Measurements from ENCODE around the gene SUN2.
A peak's percentile ranks its signal among the peaks of the same experiment; 100 is the strongest.

The SUN2 gene

DNA sequence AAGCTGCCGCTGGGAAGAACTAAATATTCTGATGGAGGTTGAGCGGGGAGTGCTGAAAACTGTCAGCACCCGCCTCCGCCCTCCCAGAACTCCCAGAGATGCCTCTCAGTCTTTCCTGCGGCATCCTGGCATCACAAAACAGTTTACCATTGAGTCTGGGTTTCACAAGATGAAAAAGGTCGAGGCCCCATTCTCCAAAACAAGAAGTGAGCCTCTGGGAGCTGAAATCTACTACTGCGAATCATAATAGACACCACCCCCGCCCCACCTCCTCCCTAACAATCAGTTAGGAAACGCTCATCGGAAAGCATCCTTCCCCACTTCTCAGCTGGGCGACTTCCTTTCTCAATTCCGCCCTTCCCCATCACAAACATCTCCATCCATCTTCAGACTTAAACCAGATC lies 1.0 kb downstream of the SUN2 start:
- no peak for DNase-seq (ENCODE audit: low read depth)
- TF ChIP-seq, protein P1, sequence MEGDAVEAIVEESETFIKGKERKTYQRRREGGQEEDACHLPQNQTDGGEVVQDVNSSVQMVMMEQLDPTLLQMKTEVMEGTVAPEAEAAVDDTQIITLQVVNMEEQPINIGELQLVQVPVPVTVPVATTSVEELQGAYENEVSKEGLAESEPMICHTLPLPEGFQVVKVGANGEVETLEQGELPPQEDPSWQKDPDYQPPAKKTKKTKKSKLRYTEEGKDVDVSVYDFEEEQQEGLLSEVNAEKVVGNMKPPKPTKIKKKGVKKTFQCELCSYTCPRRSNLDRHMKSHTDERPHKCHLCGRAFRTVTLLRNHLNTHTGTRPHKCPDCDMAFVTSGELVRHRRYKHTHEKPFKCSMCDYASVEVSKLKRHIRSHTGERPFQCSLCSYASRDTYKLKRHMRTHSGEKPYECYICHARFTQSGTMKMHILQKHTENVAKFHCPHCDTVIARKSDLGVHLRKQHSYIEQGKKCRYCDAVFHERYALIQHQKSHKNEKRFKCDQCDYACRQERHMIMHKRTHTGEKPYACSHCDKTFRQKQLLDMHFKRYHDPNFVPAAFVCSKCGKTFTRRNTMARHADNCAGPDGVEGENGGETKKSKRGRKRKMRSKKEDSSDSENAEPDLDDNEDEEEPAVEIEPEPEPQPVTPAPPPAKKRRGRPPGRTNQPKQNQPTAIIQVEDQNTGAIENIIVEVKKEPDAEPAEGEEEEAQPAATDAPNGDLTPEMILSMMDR (IDR thresholded peaks at IDR 0.05; ENCODE audit: low read depth, low read length, missing control alignments): no peak
- peak overlapping the region; percentile 86 for H3K4me3 ChIP-seq (ENCODE audit: low read depth, low read length)

DNA sequence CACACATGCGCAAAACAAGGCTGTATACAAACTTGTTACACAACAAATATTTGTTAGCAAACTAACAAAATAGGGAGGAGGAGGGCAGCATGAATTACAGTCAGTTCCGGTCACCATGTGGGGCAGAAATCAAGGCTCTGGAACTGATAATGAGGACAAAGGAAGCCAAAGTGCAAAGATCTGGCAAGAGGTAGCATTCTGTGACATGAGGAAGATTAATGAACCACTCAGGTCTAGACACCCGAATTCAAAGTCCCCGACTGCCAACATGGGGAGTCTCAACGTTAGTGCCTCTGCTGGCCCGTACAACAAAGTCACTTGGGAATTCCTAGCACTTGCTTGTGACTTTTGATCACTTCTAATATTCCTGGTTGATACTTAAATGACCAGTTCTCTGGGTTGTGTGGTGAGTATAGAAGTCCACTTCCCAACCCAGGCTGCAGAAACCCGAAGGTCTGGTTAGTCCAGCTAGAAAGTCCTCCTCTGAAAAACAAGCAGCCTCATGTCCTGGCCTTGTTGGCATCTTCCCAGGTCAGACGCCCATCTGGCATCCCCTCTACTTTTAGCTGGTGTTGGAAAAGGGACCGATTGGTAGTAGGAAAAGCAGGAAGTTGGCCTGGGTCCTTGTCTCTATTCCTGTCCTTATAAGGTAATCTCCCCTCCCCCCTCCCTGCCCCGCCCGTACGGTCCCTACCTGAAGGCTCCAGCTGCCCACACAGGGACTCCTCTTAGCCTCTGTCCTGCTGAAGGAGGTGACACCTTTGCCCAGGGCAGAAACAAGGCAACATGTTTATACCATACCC lies 1.6 kb downstream of the SUN2 start:
- TF ChIP-seq, protein P1 (IDR thresholded peaks at IDR 0.05; ENCODE audit: low read depth, low read length, missing control alignments): no peak
- no peak for DNase-seq (ENCODE audit: low read depth)
- H3K4me3 ChIP-seq (ENCODE audit: low read depth, low read length): peak overlapping the region; percentile 86

DNA sequence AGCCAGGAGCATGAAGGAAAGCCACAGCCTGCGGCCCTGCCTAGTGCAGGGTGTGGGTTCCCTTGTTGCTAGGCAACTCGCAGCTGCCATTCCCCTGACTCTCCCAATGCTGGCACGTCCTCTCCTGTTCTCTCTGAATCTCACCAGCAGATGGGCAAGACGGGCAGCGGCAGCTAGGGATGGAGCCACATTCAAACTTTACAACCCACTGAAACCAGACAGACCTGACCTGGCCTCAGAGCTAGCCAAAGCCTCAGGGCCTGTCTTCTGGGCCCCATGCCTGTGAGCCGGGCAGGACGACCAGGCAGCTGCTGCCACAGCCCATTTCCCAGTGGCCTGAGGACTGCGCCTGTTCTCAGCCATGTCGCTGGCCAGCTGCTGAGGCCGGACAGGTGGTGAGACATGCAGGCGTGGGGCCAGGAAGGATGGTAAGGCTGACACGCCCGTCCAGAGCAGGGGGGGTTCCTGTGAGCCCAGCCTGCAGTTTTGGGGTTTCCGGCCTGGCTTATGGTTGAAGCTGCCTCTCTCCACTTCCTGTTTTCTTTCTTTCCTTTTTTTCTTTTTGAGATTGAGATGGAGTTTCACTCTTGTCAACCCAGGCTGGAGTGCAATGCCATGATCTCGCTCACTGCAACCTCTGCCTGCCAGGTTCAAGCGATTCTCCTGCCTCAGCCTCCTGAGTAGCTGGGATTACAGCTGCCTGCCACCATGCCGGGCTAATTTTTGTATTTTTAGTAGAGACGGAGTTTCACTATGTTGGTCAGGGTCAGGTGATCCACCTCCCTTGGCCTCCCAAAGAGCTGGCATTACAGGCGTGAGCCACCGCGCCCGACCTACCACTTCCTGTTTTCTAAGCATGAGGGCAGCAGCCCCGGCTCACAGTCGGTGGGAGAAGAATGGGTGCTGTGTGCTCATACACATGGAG lies 4.1 kb downstream of the SUN2 start:
- TF ChIP-seq, protein P1 (IDR thresholded peaks at IDR 0.05; ENCODE audit: low read depth, low read length, missing control alignments): no peak
- peak; percentile 68 for DNase-seq (ENCODE audit: low read depth)
- peak overlapping the region; percentile 36 for H3K4me3 ChIP-seq (ENCODE audit: low read depth, low read length)

DNA sequence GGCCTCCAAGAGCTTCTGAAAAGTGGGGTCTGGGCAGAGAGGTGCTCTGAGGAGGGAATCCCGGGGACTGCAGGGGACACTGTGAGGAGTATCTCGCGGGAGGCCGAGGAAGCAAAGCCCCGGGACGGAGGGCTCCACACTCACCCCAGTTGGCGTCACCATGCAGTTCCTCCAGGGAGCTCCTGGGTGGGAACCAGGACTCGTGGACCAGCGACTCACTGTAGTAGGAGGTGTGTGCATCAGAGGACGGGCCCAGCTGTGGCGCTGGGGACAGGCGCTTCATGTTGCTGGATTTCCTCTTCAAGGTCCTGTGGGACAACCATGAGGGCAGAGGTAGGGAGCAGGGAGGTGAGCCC lies 4.8 kb downstream of the SUN2 start:
- H3K4me3 ChIP-seq (ENCODE audit: low read depth, low read length): peak overlapping the region; percentile 23
- TF ChIP-seq, protein P1 (IDR thresholded peaks at IDR 0.05; ENCODE audit: low read depth, low read length, missing control alignments): no peak
- no peak for DNase-seq (ENCODE audit: low read depth)

DNA sequence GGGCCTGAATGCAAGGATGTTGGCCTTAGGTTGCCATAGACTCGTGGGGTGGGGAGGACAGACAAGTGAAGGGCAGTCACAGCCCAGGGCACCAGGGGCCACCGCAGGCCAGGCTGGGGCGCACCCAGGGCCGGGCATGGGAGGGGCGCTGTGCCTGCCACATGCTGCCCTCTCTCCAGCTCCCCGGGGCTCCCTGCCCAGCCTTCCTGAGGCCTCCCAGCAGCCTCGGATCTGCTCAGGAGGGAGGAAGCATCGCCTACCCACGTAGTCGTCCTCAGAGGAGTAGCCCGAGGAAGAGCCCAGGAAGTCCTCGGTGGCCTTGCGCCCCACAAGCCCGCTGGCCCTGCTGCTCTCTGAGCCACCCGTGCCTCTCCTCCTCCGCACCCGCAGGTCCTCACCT lies 5.2 kb downstream of the SUN2 start:
- no peak for DNase-seq (ENCODE audit: low read depth)
- TF ChIP-seq, protein P1 (IDR thresholded peaks at IDR 0.05; ENCODE audit: low read depth, low read length, missing control alignments): no peak
- no peak overlapping the region for H3K4me3 ChIP-seq (ENCODE audit: low read depth, low read length)

DNA sequence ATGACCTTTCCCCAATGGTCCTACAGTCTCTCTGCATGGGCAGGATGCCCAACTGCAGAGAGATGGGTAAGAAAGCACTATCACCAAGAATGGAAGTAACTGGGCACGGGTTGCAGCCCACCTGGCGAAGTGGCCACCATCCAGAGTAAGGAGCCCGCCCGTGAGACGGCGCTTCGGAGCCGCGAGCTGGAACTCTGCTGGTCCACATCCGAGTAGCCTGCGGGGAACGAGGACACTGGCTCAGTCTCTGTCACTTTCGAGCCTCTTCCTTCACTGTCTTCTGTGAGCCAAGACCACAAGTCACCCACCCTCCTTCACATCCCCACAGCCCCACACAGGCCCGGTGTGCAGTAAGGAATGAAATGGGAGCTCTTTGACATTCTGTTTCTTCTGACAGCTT lies 5.7 kb downstream of the SUN2 start:
- no peak for DNase-seq (ENCODE audit: low read depth)
- no peak overlapping the region for H3K4me3 ChIP-seq (ENCODE audit: low read depth, low read length)
- TF ChIP-seq, protein P1 (IDR thresholded peaks at IDR 0.05; ENCODE audit: low read depth, low read length, missing control alignments): no peak
